Activated CD8-positive, alpha-beta memory T cell treated with anti-CD3 and anti-CD28 coated beads for 24 hours (primary cell): ENCODE results near the gene SAMHD1.
A peak's percentile ranks its signal among the peaks of the same experiment; 100 is the strongest.
"Not testable (repeated sequence)": the region's sequence is repeated elsewhere in the genome, so short reads cannot be mapped to it uniquely, and the experiment has no call there.

Source experiments
- DNase-seq: peaks from one replicate; pipeline ENCODE4 v3.0.0-alpha.2; 2020

Gene SAMHD1

GRCh38 chr20:36906086-36906485 is 45.4 kb downstream of the SAMHD1 start:
- DNase-seq, result not testable (repeated sequence)

- DNase-seq, result not testable (repeated sequence)
Measured at GRCh38 chr20:36905566-36905965, 45.9 kb downstream of the SAMHD1 start.

- DNase-seq, result no peak
Measured at GRCh38 chr20:36904690-36905089, 46.8 kb downstream of the SAMHD1 start.

- DNase-seq, result no peak
Measured at GRCh38 chr20:36895036-36895435, 56.5 kb downstream of the SAMHD1 start.

GRCh38 chr20:36893801-36894200 is 57.7 kb downstream of the SAMHD1 start:
- DNase-seq, result no peak

- no peak for DNase-seq
Measured at GRCh38 chr20:36891211-36891610, 60.3 kb downstream of the SAMHD1 start.

GRCh38 chr20:36890586-36890985 is 60.9 kb downstream of the SAMHD1 start:
- no peak for DNase-seq

GRCh38 chr20:36888880-36889516 is 62.5 kb downstream of the SAMHD1 start:
- no peak for DNase-seq

- DNase-seq, result no peak
Measured at GRCh38 chr20:36887752-36888090, 63.8 kb downstream of the SAMHD1 start.

- peak; percentile 93 for DNase-seq
Measured at GRCh38 chr20:36886859-36887751, 64.4 kb downstream of the SAMHD1 start.

- DNase-seq, result no peak
Measured at GRCh38 chr20:36885356-36885755, 66.2 kb downstream of the SAMHD1 start.

GRCh38 chr20:36883977-36884535 is 67.5 kb downstream of the SAMHD1 start:
- no peak for DNase-seq

- DNase-seq, result no peak
Measured at GRCh38 chr20:36881888-36882287, 69.6 kb downstream of the SAMHD1 start.

GRCh38 chr20:36881331-36881730 is 70.2 kb downstream of the SAMHD1 start:
- DNase-seq, result no peak

GRCh38 chr20:36880741-36881250 is 70.7 kb downstream of the SAMHD1 start:
- no peak for DNase-seq

GRCh38 chr20:36878941-36879340 is 72.6 kb downstream of the SAMHD1 start:
- DNase-seq, result no peak

- no peak for DNase-seq
Measured at GRCh38 chr20:36876473-36876833, 75.1 kb downstream of the SAMHD1 start.

GRCh38 chr20:36875702-36876472 is 75.6 kb downstream of the SAMHD1 start, which contains the start of gene TLDC2:
TLDC2 (plus strand) TSS chr20:36876138; CDS start chr20:36876175, 37 bp downstream.
- no peak for DNase-seq

- not testable (repeated sequence) for DNase-seq
Measured at GRCh38 chr20:36875093-36875492, 76.4 kb downstream of the SAMHD1 start.

- DNase-seq, result no peak
Measured at GRCh38 chr20:36873498-36874189, 77.9 kb downstream of the SAMHD1 start.

GRCh38 chr20:36872852-36873251 is 78.7 kb downstream of the SAMHD1 start:
- no peak for DNase-seq
